Measurements from ENCODE around the gene ATP11A. TPM values are rescaled to one million over a fixed set of nuclear protein-coding genes. Genes with fewer than 3 reads are reported as not detected.
"Not testable (repeated sequence)": the region's sequence is repeated elsewhere in the genome, so short reads cannot be mapped to it uniquely, and the experiment has no call there.

ATP11A gene
- total RNA-seq, 2 donors from 2014 or later = 15.2 to 38.4 TPM

GRCh38 chr13:112859817-112860190 lies 170.0 kb downstream of the ATP11A start:
- H3K4me1 ChIP-seq (ENCODE audit: control insufficient read depth in 1 of 2, low read depth in 2 of 2) = no peaks in the 10 kb centered on the region
- no peaks in the 10 kb centered on the region for H3K9me3 ChIP-seq
- H3K4me3 ChIP-seq = no peak overlapping the region
- H3K36me3 ChIP-seq = peaks cover 8% of the 10 kb centered on the region
- TF ChIP-seq CTCF (IDR thresholded peaks at IDR 0.05) = no peak
- DNase-seq (ENCODE audit: low spot score) (no peak), ATAC-seq (ENCODE audit: insufficient number of reproducible peaks, low FRiP score, low read depth) (no peak)
- no peaks in the 10 kb centered on the region for H3K27me3 ChIP-seq (replicated peaks; ENCODE audit: insufficient read depth)
- H3K27ac ChIP-seq = no peak overlapping the region

GRCh38 chr13:112861876-112862615 lies 172.2 kb downstream of the ATP11A start:
- DNase-seq (ENCODE audit: low spot score) (no peak), ATAC-seq (ENCODE audit: insufficient number of reproducible peaks, low FRiP score, low read depth) (no peak)
- H3K4me1 ChIP-seq (ENCODE audit: control insufficient read depth in 1 of 2, low read depth in 2 of 2) = no peaks in the 10 kb centered on the region
- TF ChIP-seq CTCF (IDR thresholded peaks at IDR 0.05) = no peak
- no peak overlapping the region for H3K4me3 ChIP-seq
- no peaks in the 10 kb centered on the region for H3K27me3 ChIP-seq (replicated peaks; ENCODE audit: insufficient read depth)
- no peak overlapping the region for H3K27ac ChIP-seq
- H3K36me3 ChIP-seq = no peaks in the 10 kb centered on the region
- no peaks in the 10 kb centered on the region for H3K9me3 ChIP-seq

GRCh38 chr13:112863356-112863755 lies 173.5 kb downstream of the ATP11A start:
- ATAC-seq (ENCODE audit: insufficient number of reproducible peaks, low FRiP score, low read depth); H3K4me1 ChIP-seq (ENCODE audit: control insufficient read depth in 1 of 2, low read depth in 2 of 2); H3K4me3 ChIP-seq; DNase-seq (ENCODE audit: low spot score); H3K9me3 ChIP-seq; H3K27ac ChIP-seq; H3K36me3 ChIP-seq; H3K27me3 ChIP-seq (replicated peaks; ENCODE audit: insufficient read depth): not testable (repeated sequence)

GRCh38 chr13:112865478-112865877 lies 175.6 kb downstream of the ATP11A start:
- not testable (repeated sequence) for H3K4me3 ChIP-seq; ATAC-seq (ENCODE audit: insufficient number of reproducible peaks, low FRiP score, low read depth); DNase-seq (ENCODE audit: low spot score); H3K9me3 ChIP-seq; H3K27ac ChIP-seq; H3K4me1 ChIP-seq (ENCODE audit: control insufficient read depth in 1 of 2, low read depth in 2 of 2); H3K27me3 ChIP-seq (replicated peaks; ENCODE audit: insufficient read depth)
- H3K36me3 ChIP-seq = peaks cover 11% of the 10 kb centered on the region

- Histone ChIP-seq H3K27me3 (replicated peaks; ENCODE audit: insufficient read depth) (no peaks in the 10 kb centered on the region), H3K27ac (no peak overlapping the region), H3K4me3 (no peak overlapping the region), H3K9me3 (no peaks in the 10 kb centered on the region), H3K36me3 (peaks cover 11% of the 10 kb centered on the region), H3K4me1 (ENCODE audit: control insufficient read depth in 1 of 2, low read depth in 2 of 2) (no peaks in the 10 kb centered on the region)
- no peak for TF ChIP-seq CTCF (IDR thresholded peaks at IDR 0.05)
- ATAC-seq (ENCODE audit: insufficient number of reproducible peaks, low FRiP score, low read depth) = no peak
- DNase-seq (ENCODE audit: low spot score) = no peak
Measured at GRCh38 chr13:112867301-112867711, 177.5 kb downstream of the ATP11A start.

- Histone ChIP-seq H3K27ac (no peak overlapping the region), H3K4me1 (ENCODE audit: control insufficient read depth in 1 of 2, low read depth in 2 of 2) (no peaks in the 10 kb centered on the region), H3K9me3 (no peaks in the 10 kb centered on the region), H3K4me3 (no peak overlapping the region), H3K36me3 (peaks cover 11% of the 10 kb centered on the region), H3K27me3 (replicated peaks; ENCODE audit: insufficient read depth) (no peaks in the 10 kb centered on the region)
- TF ChIP-seq CTCF (IDR thresholded peaks at IDR 0.05) = no peak
- ATAC-seq (ENCODE audit: insufficient number of reproducible peaks, low FRiP score, low read depth) = no peak
- DNase-seq (ENCODE audit: low spot score) = no peak
Measured at GRCh38 chr13:112868308-112868707, 178.5 kb downstream of the ATP11A start.

Data from thoracic aorta (tissue), 2 donors.